ENCODE measurements around the gene TTC13. TPM values are rescaled to one million over a fixed set of nuclear protein-coding genes. Genes with fewer than 3 reads are reported as not detected.

TTC13 gene
- total RNA-seq, 1 donor from 2014 or later, result 20.6 TPM

- peak overlapping the region; percentile 87 for H3K27ac Mint-ChIP-seq
- peak; percentile 69 for DNase-seq (ENCODE audit: extremely low spot score, unreplicated experiment)
- no peak for TF ChIP-seq CTCF (conservative IDR thresholded peaks at IDR 0.05)
- H3K36me3 Mint-ChIP-seq, result no peaks in the 10 kb centered on the region
- no peaks in the 10 kb centered on the region for H3K9me3 Mint-ChIP-seq
- H3K4me3 Mint-ChIP-seq, result peak overlapping the region; percentile 95
- H3K4me1 Mint-ChIP-seq (ENCODE audit: unreplicated experiment), result peaks cover 16% of the 10 kb centered on the region
- no peaks in the 10 kb centered on the region for H3K27me3 Mint-ChIP-seq
Observed at GRCh38 chr1:230977761-230978490, 735 bp downstream of the TTC13 start.

GRCh38 chr1:230976825-230977747, 1.6 kb downstream of the TTC13 start:
- H3K9me3 Mint-ChIP-seq, result no peaks in the 10 kb centered on the region
- no peaks in the 10 kb centered on the region for H3K36me3 Mint-ChIP-seq
- H3K27me3 Mint-ChIP-seq, result no peaks in the 10 kb centered on the region
- H3K4me1 Mint-ChIP-seq (ENCODE audit: unreplicated experiment), result peaks cover 16% of the 10 kb centered on the region
- H3K4me3 Mint-ChIP-seq, result peak overlapping the region; percentile 95
- no peak for DNase-seq (ENCODE audit: extremely low spot score, unreplicated experiment)
- TF ChIP-seq CTCF (conservative IDR thresholded peaks at IDR 0.05), result no peak
- peak overlapping the region; percentile 87 for H3K27ac Mint-ChIP-seq

DNA sequence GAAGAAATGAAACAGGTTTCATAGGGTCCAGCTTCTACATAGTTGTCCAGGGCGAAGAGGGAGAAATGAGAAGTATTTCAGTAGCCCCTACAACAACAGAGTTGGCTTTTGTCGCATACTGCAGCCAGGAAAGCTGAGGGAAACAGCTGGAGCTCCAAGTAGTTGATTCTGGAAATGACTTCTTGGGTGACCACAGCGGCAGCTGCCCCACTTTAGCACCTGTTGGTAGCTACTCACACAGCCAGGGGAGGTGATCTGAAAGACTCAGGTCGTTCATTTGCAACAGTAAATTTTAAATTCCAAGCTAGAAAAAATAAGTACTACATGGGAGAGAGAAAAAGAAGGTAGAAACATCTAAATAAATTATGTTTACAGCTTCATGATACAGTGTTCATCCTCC, 2.3 kb downstream of the TTC13 start:
- H3K27me3 Mint-ChIP-seq, result no peaks in the 10 kb centered on the region
- H3K4me3 Mint-ChIP-seq, result peak overlapping the region; percentile 68
- H3K4me1 Mint-ChIP-seq (ENCODE audit: unreplicated experiment), result peaks cover 16% of the 10 kb centered on the region
- H3K9me3 Mint-ChIP-seq, result no peaks in the 10 kb centered on the region
- no peak for TF ChIP-seq CTCF (conservative IDR thresholded peaks at IDR 0.05)
- H3K27ac Mint-ChIP-seq, result no peak overlapping the region
- H3K36me3 Mint-ChIP-seq, result no peaks in the 10 kb centered on the region
- DNase-seq (ENCODE audit: extremely low spot score, unreplicated experiment), result no peak

GRCh38 chr1:230975636-230976035, 3.0 kb downstream of the TTC13 start:
- no peak for DNase-seq (ENCODE audit: extremely low spot score, unreplicated experiment)
- Mint-ChIP-seq H3K4me3 (no peak overlapping the region), H3K27ac (no peak overlapping the region), H3K27me3 (no peaks in the 10 kb centered on the region), H3K9me3 (no peaks in the 10 kb centered on the region), H3K4me1 (ENCODE audit: unreplicated experiment) (peaks cover 16% of the 10 kb centered on the region), H3K36me3 (no peaks in the 10 kb centered on the region)
- no peak for TF ChIP-seq CTCF (conservative IDR thresholded peaks at IDR 0.05)

- no peaks in the 10 kb centered on the region for H3K36me3 Mint-ChIP-seq
- no peaks in the 10 kb centered on the region for H3K9me3 Mint-ChIP-seq
- H3K27me3 Mint-ChIP-seq, result no peaks in the 10 kb centered on the region
- H3K4me1 Mint-ChIP-seq (ENCODE audit: unreplicated experiment), result peaks cover 15% of the 10 kb centered on the region
- H3K27ac Mint-ChIP-seq, result no peak overlapping the region
- TF ChIP-seq CTCF (conservative IDR thresholded peaks at IDR 0.05), result no peak
- H3K4me3 Mint-ChIP-seq, result no peak overlapping the region
- no peak for DNase-seq (ENCODE audit: extremely low spot score, unreplicated experiment)
Observed at GRCh38 chr1:230972855-230973271, 5.8 kb downstream of the TTC13 start.
